Activated CD4-positive, alpha-beta T cell treated with anti-CD3 and anti-CD28 coated beads for 4 hours (primary cell): ENCODE measurements around the gene NR0B2.
"Not testable (repeated sequence)": the region's sequence is repeated elsewhere in the genome, so short reads cannot be mapped to it uniquely, and the experiment has no call there.

Source experiments
- DNase-seq, 2 donors: peaks; one replicate each; pipeline ENCODE4 v3.0.0-alpha.2; 2020

The NR0B2 gene

GRCh38 chr1:26913754-26914619 is at the start of gene NR0B2:
NR0B2 (minus strand) TSS chr1:26913975; CDS start chr1:26913940, 35 bp downstream.
- DNase-seq = no peak

- no peak for DNase-seq
These were observed 48.1 kb upstream of the NR0B2 start for GRCh38 chr1:26961826-26962225.

- no peak for DNase-seq
These were observed 46.8 kb upstream of the NR0B2 start for GRCh38 chr1:26960625-26960966.

- DNase-seq = peak; percentile 50 to 52
These were observed 46.2 kb upstream of the NR0B2 start, which contains the start of gene KDF1 for GRCh38 chr1:26959722-26960624. KDF1 (minus strand) TSS chr1:26960468; CDS start chr1:26952380, 8,088 bp downstream.

- no peak for DNase-seq
These were observed 45.5 kb upstream of the NR0B2 start for GRCh38 chr1:26959270-26959669.

- no peak for DNase-seq
These were observed 43.5 kb upstream of the NR0B2 start for GRCh38 chr1:26957306-26957705.

GRCh38 chr1:26956321-26956720 is 42.5 kb upstream of the NR0B2 start:
- DNase-seq = no peak

GRCh38 chr1:26953374-26953773 is 39.6 kb upstream of the NR0B2 start:
- DNase-seq = no peak

- no peak for DNase-seq
These were observed 38.2 kb upstream of the NR0B2 start for GRCh38 chr1:26951821-26952497.

GRCh38 chr1:26951216-26951615 is 37.4 kb upstream of the NR0B2 start:
- no peak for DNase-seq

GRCh38 chr1:26950602-26951001 is 36.8 kb upstream of the NR0B2 start:
- DNase-seq = no peak

- DNase-seq = no peak
These were observed 36.1 kb upstream of the NR0B2 start for GRCh38 chr1:26949926-26950319.

- no peak for DNase-seq
These were observed 35.6 kb upstream of the NR0B2 start for GRCh38 chr1:26949266-26949925.

GRCh38 chr1:26948725-26949057 is 34.9 kb upstream of the NR0B2 start:
- DNase-seq = not testable (repeated sequence)

GRCh38 chr1:26946270-26946669 is 32.5 kb upstream of the NR0B2 start:
- DNase-seq = no peak

GRCh38 chr1:26945728-26946127 is 32.0 kb upstream of the NR0B2 start:
- DNase-seq = no peak

- no peak for DNase-seq
These were observed 31.4 kb upstream of the NR0B2 start for GRCh38 chr1:26945138-26945537.

- no peak for DNase-seq
These were observed 28.9 kb upstream of the NR0B2 start for GRCh38 chr1:26942656-26943055.

GRCh38 chr1:26941311-26941710 is 27.5 kb upstream of the NR0B2 start:
- DNase-seq = no peak

- no peak for DNase-seq
These were observed 24.9 kb upstream of the NR0B2 start for GRCh38 chr1:26938659-26939025.

GRCh38 chr1:26938004-26938658 is 24.4 kb upstream of the NR0B2 start:
- DNase-seq = no peak

- no peak for DNase-seq
These were observed 23.0 kb upstream of the NR0B2 start for GRCh38 chr1:26936823-26937222.
